ENCODE measurements around the gene ARL6IP5. TPM values are rescaled to one million over a fixed set of nuclear protein-coding genes. Genes with fewer than 3 reads are reported as not detected.
A peak's percentile ranks its signal among the peaks of the same experiment; 100 is the strongest.

ARL6IP5 gene
- total and polyA plus RNA-seq, 9 of the 15 experiments (the other 6 are each of a cell fraction or from before 2014, with no cell fraction given), result 10.3 to 54.0 (median 12.7) TPM

- TF ChIP-seq ZBTB34 (CRISPR knock-in tag; IDR thresholded peaks at IDR 0.05) (no peak), MBD2 (IDR thresholded peaks at IDR 0.05; ENCODE audit: borderline replicate concordance, low read depth) (no peak), MAFF (IDR thresholded peaks at IDR 0.05; ENCODE audit: low read length) (no peak), MAFK (IDR thresholded peaks at IDR 0.05; ENCODE audit: low read length) (no peak), TGIF2 (CRISPR knock-in tag; IDR thresholded peaks at IDR 0.05) (no peak), ZBTB43 (CRISPR knock-in tag; IDR thresholded peaks at IDR 0.05) (no peak), TBL1XR1 (IDR thresholded peaks at IDR 0.05; ENCODE audit: low read length in 2 of 2) (peak in 1 of 2 experiments; percentile 47; a peak in 1 of 4 replicates), CREB3L1 (IDR thresholded peaks at IDR 0.05; ENCODE audit: borderline replicate concordance, low read depth) (peak; percentile 92), HCFC1 (IDR thresholded peaks at IDR 0.05; ENCODE audit: low read depth, low read length) (no peak; the same call in 1 of the 2 replicates), MBD1 (CRISPR knock-in tag; IDR thresholded peaks at IDR 0.05) (no peak), ZBTB2 (IDR thresholded peaks at IDR 0.05) (peak; percentile 94), CEBPZ (IDR thresholded peaks at IDR 0.05; ENCODE audit: borderline replicate concordance, low read depth, low read length) (no peak), ZFP91 (CRISPR knock-in tag; IDR thresholded peaks at IDR 0.05) (no peak)
Measured at GRCh38 chr3:69051756-69052471, 32.8 kb upstream of the ARL6IP5 start, which contains the start of gene TMF1 (continued).

Measured in K562 (cell line).